Measurements from ENCODE around the gene FADS1.
A peak's percentile ranks its signal among the peaks of the same experiment; 100 is the strongest.

FADS1 gene

DNA sequence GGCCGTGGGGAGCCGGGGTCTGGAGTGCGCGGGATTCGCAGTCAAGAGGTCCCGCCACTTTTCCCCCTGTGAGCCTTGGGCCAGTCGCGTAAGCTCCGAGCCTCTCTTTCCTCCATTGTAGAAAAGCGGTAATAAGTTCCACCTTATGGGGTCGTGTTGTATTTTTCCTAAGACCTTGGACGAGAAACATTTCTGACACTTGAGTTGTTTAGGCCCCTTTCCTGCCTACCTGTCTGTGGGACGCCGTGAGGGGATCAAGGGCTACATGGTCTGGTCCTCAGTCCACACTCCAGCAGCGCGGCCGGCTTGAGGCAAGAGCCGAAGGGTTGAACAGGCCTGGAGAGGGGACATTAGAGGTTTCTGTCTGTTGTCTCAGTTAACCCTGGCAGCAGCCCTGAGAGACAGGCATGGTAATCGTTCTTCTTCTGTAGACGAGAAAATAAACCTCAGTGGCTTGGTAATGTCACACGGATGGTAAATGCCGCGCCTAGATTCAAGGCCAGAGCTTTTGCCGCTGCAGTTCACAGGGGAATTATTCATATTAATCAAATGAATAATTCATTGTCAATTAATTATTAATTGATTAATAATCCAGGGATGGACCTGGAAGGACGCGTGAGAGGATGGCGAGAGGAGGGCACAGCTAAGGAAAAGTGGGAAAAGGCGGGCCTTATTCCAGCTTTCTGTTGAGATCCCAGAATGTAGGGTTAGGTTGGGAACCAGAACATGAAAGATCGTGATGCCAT is 23.5 kb downstream of the FADS1 start:
- DNase-seq, result no peak

DNA sequence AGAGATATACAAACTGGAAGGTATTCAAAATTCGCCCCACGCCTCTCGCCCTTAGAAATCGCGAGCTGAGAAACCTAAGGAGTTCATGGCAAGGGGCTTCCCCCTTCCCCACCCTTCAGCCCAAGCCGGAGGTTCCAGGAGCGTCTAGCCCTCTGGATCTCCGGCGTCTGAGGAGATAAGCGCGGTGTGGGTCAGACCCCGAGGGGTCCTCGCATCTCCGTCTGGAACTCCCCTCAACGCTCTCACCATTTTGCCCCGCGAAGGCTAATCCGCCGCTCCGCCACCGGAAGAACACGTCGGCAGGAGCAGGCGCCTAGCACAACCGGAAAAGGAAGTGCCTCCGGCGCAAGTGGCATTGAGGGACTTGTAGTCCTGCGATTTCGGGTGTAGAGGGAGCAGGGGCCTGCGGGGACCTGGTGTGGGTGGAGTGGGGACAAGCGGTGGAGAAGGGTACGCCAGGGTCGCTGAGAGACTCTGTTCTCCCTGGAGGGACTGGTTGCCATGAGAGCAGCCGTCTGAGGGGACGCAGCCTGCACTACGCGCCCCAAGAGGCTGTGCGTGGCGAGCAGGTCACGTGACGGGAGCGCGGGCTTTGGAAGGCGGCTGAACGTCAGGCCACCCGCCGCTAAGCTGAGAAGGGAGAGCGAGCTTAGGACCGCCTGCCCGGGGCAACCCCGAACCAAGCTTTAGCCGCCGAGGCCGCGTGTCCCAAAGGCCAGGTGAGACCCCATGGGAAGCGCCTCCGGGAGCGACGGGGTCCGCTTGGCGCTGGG is 24.3 kb downstream of the FADS1 start, which contains the start of the genes FEN1 and TMEM258:
TSS of gene FEN1 (plus strand) at position 602 of the 773 bp plus-strand sequence. CDS start 2,451 bp downstream, outside the sequence.
TSS of gene TMEM258 (minus strand) at position 290 of the 773 bp plus-strand sequence. CDS start at position 249, 41 bp downstream.
- peak; percentile 80 to 82 for DNase-seq

DNA sequence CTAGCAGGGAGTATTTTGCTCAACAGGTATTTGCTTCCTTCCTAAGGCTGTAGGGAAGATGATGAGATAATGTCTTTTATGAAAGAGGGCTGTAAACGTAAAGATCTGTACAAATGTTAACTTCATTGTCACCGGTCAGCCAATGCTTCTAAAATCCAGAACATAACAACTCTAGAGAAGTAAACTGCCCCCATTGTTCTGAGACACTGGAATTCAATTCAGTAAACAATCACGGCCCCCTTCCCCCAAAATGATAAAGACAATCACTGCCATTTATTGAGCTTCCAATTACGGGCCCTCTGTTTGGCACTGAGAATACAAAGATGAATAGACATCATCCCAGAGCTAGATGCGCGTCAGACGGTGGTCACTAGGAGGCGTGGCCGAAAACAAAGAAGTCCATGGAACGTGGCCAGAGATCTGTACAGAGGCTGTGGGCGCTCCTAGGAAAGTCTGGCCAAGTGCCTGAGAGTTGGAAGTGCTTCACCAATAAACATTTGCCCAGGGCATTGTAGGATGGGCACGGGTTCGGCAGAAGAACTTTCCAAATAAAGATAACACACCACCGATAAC is 25.0 kb downstream of the FADS1 start:
- DNase-seq, result no peak

- no peak for DNase-seq
Measured at GRCh38 chr11:61787928-61788491, 28.8 kb downstream of the FADS1 start.

DNA sequence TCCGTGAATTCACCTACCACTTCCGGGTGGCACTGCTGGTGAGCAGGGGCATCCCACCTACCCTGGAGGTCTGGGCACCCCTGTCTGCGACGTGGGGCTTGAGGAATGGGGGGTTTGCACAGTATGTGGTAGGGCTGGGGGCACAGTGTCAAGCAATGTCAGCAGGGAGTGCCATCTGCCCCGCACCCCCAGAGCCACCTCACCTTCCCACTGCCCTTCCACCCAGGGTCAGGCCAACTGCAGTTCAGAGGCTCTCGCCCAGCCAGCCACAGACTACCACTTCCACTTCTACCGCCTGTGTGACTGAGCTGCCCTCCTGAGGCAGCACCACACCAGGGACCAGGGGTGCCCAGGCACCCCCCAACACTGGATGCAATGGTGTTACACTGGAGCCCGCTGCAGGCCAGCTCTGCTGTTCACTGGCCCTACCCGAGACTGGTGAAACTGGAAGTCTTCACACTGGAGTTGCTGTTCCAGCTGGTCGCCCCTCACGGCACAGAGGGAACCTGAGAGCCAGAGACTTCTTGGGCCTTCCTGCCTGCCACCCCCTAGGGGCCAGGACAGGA is 30.9 kb downstream of the FADS1 start:
- DNase-seq, result no peak

DNA sequence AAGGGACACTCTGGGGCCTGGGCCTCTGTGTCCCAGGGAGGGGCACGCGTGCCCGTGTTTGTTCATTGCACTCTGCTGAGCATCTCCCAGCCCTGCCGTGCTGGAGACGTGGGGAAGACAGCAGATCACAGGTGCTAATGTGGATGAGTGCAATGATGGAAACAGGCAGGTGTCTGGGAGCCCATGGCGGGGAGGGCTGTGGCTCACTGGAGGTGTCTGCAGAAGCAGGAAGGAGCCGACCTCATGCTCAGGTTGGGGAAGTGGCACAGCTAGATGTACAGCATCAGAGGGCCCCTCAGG is 32.3 kb downstream of the FADS1 start:
- DNase-seq, result no peak

DNA sequence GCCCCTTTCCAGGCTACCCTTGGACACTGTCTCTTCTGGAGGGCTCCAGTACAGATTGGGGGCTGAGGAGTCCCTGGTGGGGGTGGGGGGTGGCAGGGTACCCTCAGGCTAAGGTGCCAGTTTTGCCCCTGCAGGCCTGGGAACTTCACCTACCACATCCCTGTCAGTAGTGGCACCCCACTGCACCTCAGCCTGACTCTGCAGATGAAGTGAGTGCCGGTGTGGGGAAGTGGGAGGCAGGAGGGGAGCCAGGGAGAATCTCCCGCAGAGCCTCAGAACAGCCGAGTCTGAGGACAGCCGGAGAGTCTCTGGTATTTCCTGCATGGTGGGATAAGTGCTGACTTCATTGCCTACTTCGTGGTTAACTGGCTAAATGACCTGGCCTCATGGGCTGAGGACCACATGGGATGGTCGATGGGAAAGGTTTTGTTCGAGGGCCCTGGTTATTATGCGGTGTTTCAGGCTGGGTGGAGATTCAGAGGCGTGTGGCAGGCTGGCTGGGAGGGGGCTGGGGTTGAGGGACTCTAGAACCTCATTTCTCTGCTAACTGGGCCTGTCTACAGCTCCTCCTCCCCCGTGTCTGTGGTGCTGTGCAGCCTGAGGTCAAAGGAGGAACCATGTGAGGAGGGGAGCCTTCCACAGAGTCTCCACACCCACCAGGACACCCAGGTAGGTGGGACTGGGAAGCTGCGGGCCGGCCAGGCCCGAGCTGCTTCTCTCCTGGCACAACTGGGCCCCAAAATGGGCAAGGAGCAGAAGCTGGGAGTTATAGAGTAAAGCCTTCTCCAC is 32.9 kb downstream of the FADS1 start:
- DNase-seq, result no peak

DNA sequence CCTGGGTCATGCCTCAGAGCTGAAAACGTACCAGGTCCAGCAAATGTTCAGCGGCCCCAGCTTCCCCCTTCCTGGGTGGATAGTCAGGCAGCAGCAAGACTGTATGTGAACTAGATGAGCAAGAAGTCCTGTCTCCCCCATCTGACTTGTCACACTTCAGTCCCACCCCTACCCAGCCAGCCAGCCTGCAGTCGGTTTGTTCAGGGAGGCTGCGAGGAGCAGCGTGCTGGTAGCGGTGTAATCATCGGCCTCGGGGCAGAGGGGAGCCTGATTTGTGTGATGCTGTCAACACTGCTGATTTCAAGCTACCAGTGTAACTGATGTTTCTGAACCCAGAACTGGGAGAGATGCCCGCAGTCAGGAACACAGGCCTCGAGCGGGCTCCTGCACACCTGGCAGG is 34.0 kb downstream of the FADS1 start:
- no peak for DNase-seq

DNA sequence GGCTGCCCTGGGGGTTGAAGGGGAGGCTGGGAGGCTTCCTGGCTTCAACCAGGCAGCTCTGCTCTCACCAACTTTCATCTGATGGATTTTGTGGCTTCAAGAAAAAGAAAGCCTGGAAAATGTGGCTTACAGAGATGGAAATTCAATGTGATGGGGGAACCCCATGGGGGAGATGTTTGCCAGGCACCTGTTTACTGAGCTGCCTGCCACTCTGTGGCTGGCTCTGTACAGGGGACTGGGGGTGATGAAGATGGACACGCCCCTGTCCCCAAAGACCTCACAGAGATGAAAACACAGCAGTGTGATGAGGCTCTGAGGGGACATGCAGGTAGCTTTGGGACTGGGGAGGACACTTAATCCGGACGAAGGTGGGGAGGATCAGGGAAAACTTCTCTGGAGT is 34.5 kb downstream of the FADS1 start:
- DNase-seq, result no peak

GRCh38 chr11:61781585-61781984 is 35.2 kb downstream of the FADS1 start:
- no peak for DNase-seq

GRCh38 chr11:61780581-61781162 is 36.1 kb downstream of the FADS1 start:
- no peak for DNase-seq

GRCh38 chr11:61779666-61780525 is 36.9 kb downstream of the FADS1 start:
- DNase-seq, result no peak

- DNase-seq, result no peak
Measured at GRCh38 chr11:61778920-61779650, 37.7 kb downstream of the FADS1 start.

DNA sequence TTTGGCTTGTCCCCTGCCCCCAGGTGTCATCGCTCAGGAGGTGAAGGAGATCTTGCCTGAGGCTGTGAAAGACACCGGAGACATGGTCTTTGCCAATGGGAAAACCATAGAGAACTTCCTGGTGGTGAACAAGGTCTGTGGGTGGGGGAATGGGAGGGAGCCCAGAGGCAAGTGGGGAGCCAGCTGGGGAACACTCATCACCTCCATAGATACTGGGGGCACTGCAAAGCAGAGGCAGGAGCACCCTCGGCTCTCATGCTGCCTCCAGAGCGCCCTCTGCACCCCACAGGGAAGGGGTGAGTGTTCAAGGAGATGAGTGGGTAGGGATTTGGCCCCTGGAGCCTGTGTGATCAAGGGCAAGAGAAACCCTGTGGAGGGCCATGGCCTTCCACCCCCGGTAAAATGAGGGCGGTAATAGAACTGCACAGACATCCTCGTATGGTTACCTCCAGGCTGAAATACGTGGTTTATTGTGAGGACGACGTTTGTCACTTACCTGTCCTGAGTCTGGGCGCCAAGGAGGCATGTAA is 38.4 kb downstream of the FADS1 start:
- no peak for DNase-seq

- DNase-seq, result peak; percentile 57 to 66
Measured at GRCh38 chr11:61777234-61778090, 39.3 kb downstream of the FADS1 start.

DNA sequence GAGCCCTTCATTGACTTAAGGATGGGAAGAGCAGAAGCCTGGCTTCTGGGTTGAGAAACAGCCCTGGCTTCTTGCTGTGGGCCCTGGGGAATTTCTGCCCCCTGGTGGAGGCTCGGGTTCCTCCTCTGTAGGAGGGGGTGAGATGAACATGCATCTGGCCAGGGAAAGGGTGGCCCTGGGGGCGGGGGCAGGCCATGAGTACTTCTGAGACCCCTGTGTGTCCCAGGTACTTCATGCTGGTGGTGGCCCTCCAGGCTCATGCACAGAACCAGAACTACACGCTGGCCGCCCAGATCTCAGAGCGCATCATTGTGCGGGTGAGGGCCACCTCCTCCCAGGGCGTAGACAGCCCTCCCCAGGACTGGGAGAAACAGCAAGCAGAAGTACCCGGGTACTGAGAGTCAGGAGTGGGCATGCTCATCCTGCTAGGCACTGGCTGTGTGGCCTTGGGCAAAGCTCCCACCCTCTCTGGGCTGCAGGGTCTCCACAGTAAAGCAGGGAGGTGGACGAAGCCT is 40.2 kb downstream of the FADS1 start:
- DNase-seq, result peak; percentile 37 to 53

GRCh38 chr11:61775606-61776554 is 40.9 kb downstream of the FADS1 start:
- peak in 1 of 2 experiments; percentile 30 for DNase-seq

Measured in stimulated activated CD4-positive, alpha-beta T cell treated with anti-CD3 and anti-CD28 coated beads, Interleukin-4, amount 100 ng/mL, for 4 hours (primary cell).